ENCODE results near the gene NEURL1.
"Not testable (repeated sequence)": the region's sequence is repeated elsewhere in the genome, so short reads cannot be mapped to it uniquely, and the experiment has no call there.

Gene NEURL1

DNA sequence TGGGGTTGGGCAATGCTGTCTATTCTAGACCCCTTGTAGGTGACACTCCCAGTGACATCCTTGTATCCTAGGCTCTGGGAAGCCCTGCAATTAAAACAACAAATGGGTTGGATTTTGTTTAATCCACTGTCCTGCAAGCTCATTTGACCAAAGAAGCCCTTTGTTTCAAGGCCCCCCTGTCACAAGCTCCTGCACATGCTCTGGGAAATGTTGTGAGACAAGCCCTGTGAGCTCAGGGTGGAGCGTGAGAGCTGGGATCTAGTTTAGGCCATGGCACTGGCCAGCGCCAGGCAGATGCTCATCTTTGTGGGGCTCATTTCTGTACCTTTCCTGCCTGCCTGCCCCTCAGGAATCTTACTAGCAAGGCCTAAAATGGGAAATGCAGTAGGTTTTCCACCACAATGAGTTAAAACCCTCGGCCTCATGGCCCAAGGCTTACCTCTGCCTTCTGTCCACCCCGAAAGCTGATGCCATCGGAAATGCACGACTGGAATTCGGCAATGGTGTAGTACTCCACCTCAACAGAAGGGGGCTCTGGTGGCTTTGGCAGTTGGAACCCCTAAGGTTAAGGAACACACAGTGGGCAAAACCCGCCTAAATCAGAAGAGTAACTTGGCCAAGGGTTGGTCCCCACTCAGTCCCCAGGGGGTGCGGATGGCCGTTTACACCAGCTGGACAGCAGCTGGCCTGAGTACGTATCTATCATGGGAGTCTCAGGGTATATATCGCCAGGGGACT, 112.0 kb downstream of the NEURL1 start:
- peak in 1 of 2 donors; percentile 15 for DNase-seq (ENCODE audit: low read depth in 2 of 2)

DNA sequence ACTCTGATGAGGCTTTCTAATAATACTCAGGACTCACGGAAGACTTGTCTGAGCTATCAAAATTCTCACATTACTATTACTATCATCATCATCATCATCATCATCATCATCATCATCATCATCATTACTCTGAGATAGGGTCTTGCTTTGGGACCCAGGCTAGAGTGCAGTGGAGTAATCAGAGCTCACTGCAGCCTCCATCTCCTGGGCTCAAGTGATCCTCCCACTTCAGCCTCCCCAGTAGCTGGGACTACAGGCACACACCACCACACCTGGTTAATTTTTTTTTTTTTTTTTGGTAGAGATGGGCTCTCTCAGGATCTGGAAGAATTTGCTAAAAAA, 112.6 kb downstream of the NEURL1 start:
- not testable (repeated sequence) for DNase-seq (ENCODE audit: low read depth in 2 of 2)

DNA sequence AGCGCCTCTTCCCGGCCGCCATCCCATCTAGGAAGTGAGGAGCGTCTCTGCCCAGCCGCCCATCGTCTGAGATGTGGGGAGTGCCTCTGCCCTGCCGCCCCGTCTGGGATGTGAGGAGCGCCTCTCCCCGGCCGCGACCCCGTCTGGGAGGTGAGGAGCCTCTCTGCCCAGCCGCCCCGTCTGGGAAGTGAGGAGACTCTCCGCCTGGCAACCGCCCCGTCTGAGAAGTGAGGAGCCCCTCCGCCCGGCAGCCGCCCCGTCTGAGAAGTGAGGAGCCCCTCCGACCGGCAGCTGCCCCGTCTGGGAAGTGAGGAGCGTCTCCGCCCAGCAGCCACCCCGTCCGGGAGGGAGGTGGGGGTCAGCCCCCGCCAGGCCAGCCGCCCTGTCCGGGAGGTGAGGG, 113.5 kb downstream of the NEURL1 start:
- not testable (repeated sequence) for DNase-seq (ENCODE audit: low read depth in 2 of 2)

DNA sequence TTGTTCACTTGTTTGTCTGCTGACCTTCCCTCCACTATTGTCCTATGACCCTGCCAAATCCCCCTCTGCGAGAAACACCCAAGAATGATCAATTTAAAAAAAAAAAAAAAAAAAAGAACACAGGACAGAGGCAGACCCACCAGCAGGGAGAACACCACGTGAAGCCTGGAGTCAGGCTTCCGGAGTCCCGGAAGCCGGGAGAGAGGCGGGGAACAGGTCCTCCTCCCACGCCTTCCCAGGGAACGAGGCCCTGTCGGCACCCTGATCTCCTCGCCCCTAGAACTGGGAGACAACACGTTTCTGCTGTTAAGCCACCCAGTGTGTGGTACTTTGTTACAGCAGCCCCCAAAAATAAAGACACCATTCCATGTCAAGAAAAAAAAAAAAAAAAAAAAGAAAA, 114.6 kb downstream of the NEURL1 start:
- not testable (repeated sequence) for DNase-seq (ENCODE audit: low read depth in 2 of 2)

DNA sequence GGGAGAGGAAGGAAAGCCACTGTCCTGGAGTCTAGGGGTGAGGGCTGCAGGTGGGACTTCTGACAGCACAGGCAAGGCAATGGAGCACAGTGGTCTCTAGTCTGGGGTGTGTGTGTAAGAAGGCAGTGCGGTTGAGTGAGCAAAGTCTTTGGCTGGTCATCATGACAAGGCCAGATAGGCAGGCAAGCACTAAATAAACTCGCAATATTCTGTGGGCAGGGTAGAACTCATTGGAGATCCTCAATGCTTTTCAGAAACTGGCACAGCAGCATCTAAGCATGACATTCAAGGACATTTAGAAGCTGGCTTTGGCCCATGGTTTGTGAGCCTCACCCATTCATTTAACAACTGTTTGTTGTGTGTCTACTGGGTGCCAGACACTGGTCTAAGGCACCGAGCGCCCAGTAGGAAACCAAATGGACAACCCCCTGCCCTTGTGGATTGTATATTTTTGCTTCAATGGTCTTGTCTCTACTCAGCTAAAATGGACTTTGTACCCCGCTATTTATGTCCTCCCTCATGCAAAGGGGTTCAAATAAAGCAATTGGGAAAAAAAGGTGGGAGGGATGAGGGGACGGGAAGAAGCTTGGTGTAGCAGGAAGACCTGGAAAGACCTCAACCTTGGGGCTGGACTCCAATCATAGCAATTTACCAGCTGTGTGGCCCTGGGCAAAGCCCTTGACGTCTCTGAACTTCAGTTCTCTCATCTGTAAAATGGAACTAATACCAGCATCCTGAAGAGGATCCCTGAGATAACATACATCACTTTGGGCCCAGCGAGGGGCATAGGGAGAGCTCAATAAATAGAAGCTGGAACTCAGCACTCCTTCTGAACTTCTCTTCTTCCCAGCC, 116.0 kb downstream of the NEURL1 start:
- DNase-seq (ENCODE audit: low read depth in 2 of 2) = no peak

DNA sequence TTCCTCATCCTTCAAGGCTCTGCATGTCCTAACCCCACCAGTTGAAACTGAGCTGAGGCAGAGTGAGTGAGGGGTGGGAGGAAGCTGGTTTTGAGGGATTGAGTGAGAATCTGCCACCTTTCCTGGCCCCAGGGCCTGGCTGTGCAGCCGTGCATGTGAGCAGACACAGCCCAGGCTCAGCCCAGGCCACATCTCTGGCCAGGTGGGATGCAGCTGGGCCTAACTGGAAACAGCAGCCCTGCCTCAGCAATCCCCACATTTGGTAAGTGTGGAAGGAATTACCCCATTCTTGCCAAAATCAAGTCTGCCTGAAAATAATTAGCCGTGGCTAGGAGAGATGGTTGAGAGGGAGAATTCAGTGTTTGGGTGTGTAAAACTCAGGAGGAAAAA, 116.6 kb downstream of the NEURL1 start:
- DNase-seq (ENCODE audit: low read depth in 2 of 2) = no peak

DNA sequence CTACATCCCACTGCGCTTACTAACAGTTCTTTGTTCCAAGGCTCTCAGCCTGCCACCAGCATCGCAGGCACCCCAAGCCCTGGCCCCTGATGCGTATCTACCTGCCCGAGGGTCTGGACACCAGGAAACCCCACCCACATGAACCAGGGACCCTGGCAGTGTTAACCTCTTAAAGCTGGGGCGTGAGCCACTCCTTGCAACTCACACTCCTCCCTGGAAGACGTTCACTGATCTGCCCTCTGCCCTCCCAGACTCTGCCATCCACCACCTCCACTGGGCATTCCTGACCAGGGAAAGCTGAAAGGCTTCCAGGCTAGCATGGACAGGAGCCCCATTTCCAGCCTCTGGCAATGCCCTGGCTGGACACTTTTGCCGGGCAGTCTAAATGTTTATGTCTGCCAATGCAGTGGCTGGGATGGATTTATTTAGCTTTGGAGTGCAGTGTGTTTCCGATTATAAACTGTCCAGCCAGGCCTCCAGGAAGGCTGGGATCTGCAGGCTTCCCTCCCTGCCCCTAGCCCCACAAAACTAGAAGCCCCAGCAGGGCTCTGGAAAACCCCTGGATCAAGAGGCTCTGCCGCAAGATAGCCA, 117.5 kb downstream of the NEURL1 start:
- DNase-seq (ENCODE audit: low read depth in 2 of 2) = no peak

DNA sequence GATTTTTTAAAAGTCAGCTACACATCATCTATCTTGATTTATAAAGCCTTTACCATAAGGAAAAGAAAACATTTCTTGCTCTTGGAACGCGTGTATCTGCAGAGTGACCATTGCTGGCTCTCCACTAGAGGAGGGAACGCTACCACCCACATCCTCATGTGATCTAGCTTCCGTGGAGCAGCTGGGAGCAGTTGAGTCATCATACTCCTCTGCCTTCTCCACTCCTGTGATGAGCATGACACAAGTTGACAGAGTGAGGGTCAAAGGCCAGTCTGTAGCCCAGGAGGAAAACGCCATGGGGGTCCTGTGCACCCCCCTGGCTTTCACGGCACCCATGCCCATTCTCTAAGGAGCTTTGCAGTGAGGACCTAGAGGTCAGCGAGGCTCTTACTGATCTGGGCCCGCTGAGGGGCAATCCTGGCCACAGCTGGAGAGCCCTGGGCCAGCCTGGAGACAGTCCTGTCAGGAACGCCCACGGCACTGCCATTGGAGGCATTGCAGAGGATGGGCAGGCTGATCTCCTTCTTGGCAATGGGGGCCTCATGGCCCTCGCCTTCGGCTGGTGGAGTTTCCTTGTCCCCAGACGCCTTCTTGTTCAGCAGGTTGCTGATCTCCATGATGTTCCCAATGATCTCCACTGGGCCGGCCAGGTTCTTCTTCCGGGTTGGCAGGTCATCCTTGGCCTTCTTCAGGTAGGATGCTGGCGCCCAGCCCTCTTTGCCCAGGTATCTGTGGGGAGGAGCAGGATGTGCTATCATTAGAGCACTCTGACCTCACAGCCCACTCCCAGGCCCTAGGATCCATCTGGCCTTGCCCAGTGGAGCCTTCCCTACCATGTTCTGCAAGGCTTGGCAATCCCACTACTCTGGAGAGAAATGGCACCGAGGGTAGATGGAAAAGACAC, 119.2 kb downstream of the NEURL1 start:
- no peak for DNase-seq (ENCODE audit: low read depth in 2 of 2)

DNA sequence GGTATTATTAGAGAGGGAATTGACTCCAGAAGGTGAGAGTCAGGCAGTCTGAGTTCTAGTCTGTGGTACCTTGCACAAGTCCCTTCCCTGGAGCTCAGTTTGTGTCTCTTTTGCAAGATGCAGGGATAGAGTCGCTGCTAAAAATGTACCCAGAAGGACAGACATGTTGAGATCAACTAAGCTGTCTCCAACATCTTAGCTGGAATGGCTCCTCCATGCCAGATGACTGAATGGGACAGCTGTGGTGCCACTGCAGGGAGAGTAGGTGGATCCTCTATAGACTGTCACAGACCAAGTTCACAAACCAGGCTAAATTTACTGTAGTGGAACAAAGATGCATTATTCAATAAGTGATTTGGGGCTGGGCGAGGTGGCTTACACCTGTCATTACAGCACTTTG, 120.1 kb downstream of the NEURL1 start:
- DNase-seq (ENCODE audit: low read depth in 2 of 2) = no peak

DNA sequence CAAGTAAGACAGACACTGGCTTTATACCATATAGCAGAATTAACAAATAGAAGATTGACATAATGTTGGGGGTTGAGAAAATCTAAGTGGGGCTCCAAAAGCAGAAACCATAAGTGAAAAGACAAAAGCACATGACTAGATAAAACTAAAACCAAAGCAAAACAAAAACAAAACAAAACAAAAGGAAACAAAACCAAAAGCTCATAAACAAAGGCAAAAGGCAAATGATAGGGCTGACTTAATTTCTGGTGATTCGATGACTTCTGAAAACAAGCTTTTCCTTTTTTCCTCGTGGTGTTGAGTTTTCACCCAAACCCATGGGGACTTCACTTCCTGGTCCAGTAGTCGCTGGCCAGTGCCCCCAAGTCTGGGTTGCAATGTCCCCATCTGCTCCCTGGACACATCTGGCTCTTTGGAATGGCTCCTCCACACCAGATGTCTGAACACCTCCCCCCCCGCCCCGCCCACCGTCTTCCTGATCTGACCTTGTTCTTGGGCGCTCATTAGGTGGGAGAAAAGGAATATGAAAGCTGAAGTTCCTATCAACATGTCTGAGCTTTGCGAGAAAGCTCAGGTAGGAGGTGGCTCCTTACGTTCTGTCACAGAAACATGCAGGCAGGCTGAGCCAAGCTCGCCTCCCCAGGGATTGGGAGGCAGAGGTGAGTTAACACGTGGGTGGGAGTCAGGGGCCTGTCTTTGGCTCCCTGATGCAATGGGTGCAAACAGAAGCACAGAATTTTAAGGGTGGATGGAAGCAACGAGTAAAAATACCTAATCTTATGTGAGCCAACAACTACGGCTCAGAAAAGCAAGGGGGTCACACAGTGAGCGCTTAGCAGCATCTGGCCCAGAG, 121.0 kb downstream of the NEURL1 start:
- no peak for DNase-seq (ENCODE audit: low read depth in 2 of 2)

DNA sequence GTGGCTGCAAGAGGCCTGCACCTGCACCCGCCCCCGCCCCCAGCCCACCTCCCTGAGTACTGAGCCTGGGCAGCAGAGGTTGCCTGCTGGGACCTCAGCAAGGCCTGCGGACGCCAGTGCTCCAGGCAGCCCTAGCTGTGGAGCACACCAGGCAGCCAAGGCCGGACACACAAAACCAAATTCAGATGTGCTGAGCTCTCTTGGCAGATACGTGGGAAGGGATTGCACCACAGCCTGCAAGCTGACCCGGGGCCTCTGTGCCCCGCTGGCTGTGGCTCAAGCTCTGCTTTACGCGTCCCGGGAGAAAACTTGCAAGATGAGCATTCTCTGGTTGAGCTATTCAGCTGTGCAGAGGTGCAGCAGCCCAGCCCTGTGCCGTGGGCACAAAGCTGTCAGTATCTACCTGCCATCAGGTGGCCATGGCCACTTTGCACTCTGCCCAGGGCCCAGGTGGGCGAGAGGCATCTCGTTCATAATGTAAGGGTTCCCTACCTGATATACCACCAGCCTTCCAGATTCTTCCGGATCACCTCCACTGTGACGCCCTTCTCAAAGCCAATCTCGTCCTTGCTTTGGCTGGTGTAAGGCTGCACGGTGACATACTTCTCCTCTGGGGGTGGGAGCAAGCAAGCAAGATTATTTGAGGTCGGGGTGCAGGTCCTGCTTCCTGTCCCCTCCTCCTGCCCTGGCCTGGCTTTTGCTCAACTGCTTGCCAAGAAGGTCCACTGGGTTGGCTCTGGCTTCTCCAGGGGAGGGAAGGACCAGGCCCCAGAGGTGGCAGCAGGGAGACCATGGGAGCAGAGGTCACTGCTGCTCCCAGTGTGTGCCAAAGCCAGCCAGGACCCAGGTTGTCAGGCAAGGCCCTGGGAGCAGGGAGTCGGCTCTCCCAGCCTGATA, 123.4 kb downstream of the NEURL1 start:
- no peak for DNase-seq (ENCODE audit: low read depth in 2 of 2)

DNA sequence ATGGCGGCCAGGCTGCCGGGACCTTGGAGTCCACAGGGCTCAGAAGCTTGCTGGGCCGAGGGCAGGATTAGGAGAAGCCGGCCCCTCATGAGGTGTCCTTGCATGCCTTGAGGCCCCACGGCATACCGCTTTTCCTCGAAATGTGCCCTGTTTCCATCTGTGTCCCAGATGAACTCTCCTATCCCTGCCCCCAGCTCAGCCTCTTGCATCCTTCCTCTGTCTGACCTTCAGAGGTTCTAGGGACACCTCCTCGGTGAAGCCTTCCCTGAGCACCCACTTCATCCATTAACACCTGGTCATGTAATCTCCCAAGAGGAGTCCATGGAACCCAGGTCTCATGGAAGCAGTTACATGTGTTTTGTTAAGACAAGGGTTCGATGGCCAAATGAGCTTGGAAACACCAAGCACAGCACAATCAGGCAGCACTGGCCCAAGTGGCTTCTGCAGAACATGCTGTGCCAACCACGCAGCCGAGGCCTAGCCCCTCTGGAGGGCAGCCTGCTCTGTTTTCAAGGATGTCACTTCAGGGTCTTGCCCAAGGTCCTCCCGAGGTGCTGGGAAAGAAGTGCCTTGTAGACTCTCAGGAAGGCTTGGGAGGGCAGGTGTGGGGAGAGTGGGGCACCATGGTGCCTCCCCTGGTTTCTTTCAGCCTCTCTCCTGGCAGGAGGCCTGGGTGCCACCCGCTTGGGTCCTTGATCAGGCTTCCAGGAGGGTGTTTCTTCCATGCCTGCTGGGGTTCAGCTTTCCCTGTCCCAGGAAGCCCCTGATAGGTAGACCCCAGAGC, 124.3 kb downstream of the NEURL1 start:
- no peak for DNase-seq (ENCODE audit: low read depth in 2 of 2)

DNA sequence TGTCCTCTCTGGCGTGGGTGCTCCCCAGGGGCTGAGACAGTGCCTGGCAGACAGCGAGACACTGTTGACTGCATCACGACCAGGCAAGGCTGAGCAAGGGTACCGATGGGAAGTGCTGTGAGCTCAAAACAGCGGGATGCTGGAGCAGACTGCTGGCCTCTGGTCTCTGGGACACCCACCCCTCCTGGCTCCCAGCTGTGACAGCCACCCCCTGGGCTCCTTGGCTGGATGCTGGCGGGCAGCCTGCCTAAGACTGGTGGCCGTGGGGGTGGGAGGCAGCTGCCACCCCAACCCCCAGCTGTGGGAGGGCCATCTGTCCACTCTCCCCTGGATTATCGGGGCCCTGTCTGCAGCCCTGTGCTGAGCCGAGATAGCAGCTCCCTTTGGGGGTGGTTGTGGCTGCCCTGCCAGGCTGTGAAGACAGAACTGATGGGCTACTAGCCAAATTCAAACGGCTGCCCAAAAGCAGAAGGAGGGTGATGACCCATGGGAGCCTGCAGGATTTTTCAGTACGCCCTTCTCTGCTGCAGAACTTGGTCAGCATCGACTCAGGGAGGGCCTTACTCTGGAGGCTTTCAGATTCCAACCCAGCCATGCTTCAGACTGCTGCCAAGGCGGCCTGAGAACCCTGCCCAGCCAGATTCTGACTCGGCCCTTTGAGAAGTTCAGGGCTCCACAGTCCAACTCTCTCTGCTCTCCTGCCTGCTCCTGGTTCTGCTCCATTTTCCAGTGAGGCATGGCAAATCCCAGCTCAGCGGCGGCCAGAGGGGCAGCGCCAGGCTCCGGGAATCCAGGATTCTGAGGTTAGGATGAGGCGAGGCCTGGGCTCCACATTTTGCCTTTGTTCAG, 125.3 kb downstream of the NEURL1 start:
- no peak for DNase-seq (ENCODE audit: low read depth in 2 of 2)

DNA sequence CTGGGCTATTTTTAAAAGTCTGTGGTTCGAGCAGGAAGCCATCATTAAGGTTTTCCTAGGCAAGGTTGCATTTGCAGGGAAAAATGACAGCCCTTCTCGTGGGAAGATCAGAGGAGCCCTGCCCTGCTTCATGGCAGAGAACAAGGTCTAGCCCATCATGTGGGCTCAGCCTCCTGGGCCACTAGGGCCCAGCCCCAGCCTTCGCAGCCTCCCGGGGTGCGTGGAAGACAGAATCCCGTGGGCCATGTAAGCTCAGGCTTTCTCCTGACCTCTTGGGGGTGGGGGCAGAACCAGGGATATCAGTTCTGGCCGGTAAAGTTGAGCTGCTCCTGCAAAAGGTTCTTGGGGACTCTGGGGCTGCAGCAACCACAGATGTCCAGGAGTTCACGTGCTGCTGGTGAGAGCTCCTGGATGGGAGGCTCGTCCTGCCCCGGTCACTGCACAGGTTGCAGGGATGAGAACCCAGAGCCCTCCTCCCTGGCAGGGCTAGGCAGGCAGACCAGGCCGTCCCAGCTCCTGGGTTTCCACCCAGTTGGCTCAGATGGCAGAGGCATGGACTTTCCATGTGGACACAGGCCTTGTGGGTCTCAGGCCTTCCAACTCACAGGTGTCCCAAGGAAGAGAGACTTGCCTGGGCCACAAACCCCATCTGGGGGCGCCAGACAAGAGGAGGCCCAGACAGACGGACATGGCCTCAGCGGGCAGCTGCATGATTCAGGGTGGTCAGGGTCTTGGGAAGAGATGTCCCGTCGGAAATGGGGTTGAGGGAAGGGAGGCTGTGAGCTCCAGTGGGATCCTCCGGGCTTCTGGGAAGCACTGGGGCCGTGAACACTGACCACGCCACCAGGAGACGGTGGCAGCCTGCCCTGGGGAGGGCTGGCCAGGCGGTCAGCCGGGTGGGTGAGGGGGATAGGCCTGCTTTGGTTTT, 126.2 kb downstream of the NEURL1 start:
- no peak for DNase-seq (ENCODE audit: low read depth in 2 of 2)

DNA sequence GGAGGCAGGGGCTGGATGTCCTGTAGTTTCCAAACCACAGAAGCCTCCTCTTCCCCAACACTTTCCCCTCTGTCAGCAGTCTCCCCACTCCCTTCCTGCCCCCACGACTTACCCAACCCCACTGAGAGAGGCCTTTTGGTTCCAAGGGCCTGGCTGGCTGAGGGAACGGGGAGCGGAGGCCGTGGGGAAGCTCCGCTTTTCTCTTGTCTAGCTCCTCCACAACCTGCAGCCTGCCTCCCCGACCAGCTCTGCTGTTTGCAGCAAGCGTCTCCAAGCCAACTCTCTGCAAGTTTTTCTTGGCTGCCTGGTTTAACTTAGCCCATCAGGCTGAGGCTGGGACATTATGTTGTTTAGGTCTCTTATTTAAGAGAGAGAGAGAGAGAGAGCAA, 126.8 kb downstream of the NEURL1 start:
- DNase-seq (ENCODE audit: low read depth in 2 of 2) = no peak

DNA sequence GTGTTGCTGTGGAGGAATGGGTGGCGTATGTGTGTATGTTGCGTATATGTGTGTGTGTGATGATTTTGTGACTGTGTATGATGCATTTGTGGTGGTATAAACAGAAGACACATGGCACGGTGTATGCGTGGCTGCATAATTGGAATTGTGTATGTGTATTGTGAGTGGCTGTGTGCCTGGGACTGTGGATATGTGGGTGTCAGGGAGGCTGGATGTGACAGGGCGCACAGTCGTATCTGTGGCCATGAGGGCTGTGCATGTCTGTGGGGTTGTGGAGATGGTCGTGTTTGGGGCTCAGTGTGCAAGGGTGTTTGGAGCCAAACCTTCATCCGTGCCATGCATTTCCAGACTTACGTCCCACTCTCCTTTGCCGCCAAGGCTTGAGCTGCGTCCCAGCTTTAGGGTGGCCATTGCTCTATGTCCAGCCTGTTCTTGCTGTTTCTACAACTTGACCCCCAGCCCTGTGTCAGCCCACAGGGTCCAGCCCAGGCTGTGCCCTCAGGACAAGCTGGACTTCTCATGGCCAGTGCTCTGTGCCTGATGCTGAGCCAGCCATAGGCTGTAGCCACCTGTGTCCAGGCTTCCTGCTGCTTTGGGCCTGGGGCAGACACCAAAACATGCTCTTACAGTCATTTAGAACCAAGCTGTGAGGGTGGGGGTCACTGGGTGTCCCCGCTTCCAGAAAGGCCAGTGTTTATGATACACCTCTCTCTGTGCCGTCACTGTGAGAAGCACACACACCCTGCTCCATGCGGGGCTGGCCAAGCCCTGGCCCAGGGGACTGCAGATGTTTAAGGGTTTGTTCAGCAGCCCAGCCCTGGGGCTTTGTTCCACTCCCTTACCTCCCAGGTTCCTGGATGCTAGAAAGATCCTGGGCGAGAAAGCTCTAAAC, 127.6 kb downstream of the NEURL1 start:
- no peak for DNase-seq (ENCODE audit: low read depth in 2 of 2)

Measured in stimulated activated CD8-positive, alpha-beta memory T cell treated with anti-CD3 and anti-CD28 coated beads, Interleukin-7, amount 100 ng/mL, for 4 hours (primary cell).